Neural cell (in vitro differentiated cells): ENCODE measurements around the gene UHRF2. TPM values are rescaled to one million over a fixed set of nuclear protein-coding genes. Genes with fewer than 3 reads are reported as not detected.
"Not testable (repeated sequence)": the region's sequence is repeated elsewhere in the genome, so short reads cannot be mapped to it uniquely, and the experiment has no call there.

Source experiments
- H2AFZ ChIP-seq: fragments of 200-600, 300-800 bp; sonication (generic), shearing (Covaris generic); 2 replicates; pipeline ENCODE4 v1.6.0; 2014; ENCODE audit warnings: low read depth, mild to moderate bottlenecking, antibody characterized with exemption, low read length, moderate library complexity
- H3F3A ChIP-seq: fragments of 200-600 bp; shearing (Covaris generic); 2 replicates; pipeline ENCODE4 v1.6.1; 2016; ENCODE audit warnings: mild to moderate bottlenecking, moderate library complexity, mixed read lengths, antibody characterized with exemption, low read length; ENCODE audit not compliant: insufficient read depth, poor library complexity, severe bottlenecking
- H3K27ac ChIP-seq: fragments of 200-600, 300-800 bp; sonication (generic), shearing (Covaris generic); 2 replicates; pipeline ENCODE4 v1.5.1; 2014; ENCODE audit warnings: mild to moderate bottlenecking, low read length, moderate library complexity
- H3K27me3 ChIP-seq: fragments of 300-800, 200-600 bp; sonication (generic), shearing (Covaris generic); 2 replicates; pipeline ENCODE4 v1.6.0; 2014; ENCODE audit warnings: mild to moderate bottlenecking, low read depth, low read length, moderate library complexity; ENCODE audit not compliant: insufficient read depth
- H3K36me3 ChIP-seq: fragments of 300-800, 200-600 bp; sonication (generic), shearing (Covaris generic); 2 replicates; pipeline ENCODE4 v1.5.1; 2014; ENCODE audit warnings: mild to moderate bottlenecking, antibody characterized with exemption, low read length, moderate library complexity; ENCODE audit not compliant: insufficient read depth
- H3K4me2 ChIP-seq: fragments of 300-800, 200-600 bp; sonication (generic), shearing (Covaris generic); 2 replicates; pipeline ENCODE4 v1.6.0; 2014; ENCODE audit warnings: mild to moderate bottlenecking, low read length
- H3K4me3 ChIP-seq: fragments of 300-800, 200-600 bp; sonication (generic), shearing (Covaris generic); 2 replicates; pipeline ENCODE4 v1.5.1; 2014; ENCODE audit warnings: mild to moderate bottlenecking, low read length, moderate library complexity
- H3K79me2 ChIP-seq: fragments of 200-600 bp; shearing (Covaris generic); replicated peaks from 2 replicates; pipeline ENCODE4 v1.6.0; 2014; ENCODE audit warnings: mild to moderate bottlenecking, low read length, moderate library complexity; ENCODE audit not compliant: insufficient read depth
- H3K9ac ChIP-seq: fragments of 300-800, 200-600 bp; sonication (generic), shearing (Covaris generic); 2 replicates; pipeline ENCODE4 v1.6.1; 2016; ENCODE audit warnings: mild to moderate bottlenecking, low read length, mixed read lengths
- H3K9me2 ChIP-seq: fragments of 200-600 bp; shearing (Covaris generic); 2 replicates; pipeline ENCODE4 v1.6.1; 2016; ENCODE audit warnings: mild to moderate bottlenecking, low read length, mixed read lengths; ENCODE audit not compliant: insufficient read depth
- H3K9me3 ChIP-seq: fragments of 200-600, 300-800 bp; sonication (generic), shearing (Covaris generic); 2 replicates; pipeline ENCODE4 v1.6.1; 2016; ENCODE audit warnings: mild to moderate bottlenecking, mixed run types, low read length, moderate library complexity, mixed read lengths
- H4K20me1 ChIP-seq: fragments of 200-600 bp; shearing (Covaris generic); 2 replicates; pipeline ENCODE4 v1.6.1; 2016; ENCODE audit warnings: mild to moderate bottlenecking, mixed run types; ENCODE audit not compliant: insufficient read depth
- EP300 ChIP-seq: fragments of 450-650 bp; conservative IDR thresholded peaks from 2 replicates; pipeline ENCODE4 v1.6.1; 2014; ENCODE audit warnings: antibody characterized with exemption, mild to moderate bottlenecking, moderate library complexity; ENCODE audit not compliant: poor library complexity, severe bottlenecking
- EZH2 ChIP-seq: fragments of 200-600, 300-800 bp; shearing (Covaris generic), sonication (generic); IDR thresholded peaks from 2 replicates; pipeline ENCODE4 v1.6.1; 2014; ENCODE audit warnings: antibody characterized with exemption, low read length, borderline replicate concordance, mild to moderate bottlenecking; ENCODE audit not compliant: insufficient read depth, poor library complexity, severe bottlenecking
- MXI1 ChIP-seq: fragments of 450-650 bp; conservative IDR thresholded peaks from 2 replicates; pipeline ENCODE4 v1.6.1; 2014; ENCODE audit warnings: antibody characterized with exemption, mild to moderate bottlenecking; ENCODE audit not compliant: poor library complexity, severe bottlenecking
- POLR2AphosphoS5 ChIP-seq: IDR thresholded peaks from 2 replicates; pipeline ENCODE4 v1.6.1; 2012
- RAD21 ChIP-seq: fragments of 450-650 bp; conservative IDR thresholded peaks from 2 replicates; pipeline ENCODE4 v1.6.1; 2014; ENCODE audit warnings: antibody characterized with exemption, mild to moderate bottlenecking, moderate library complexity
- SMC3 ChIP-seq: fragments of 450-650 bp; conservative IDR thresholded peaks from 2 replicates; pipeline ENCODE4 v1.6.1; 2014; ENCODE audit warnings: antibody characterized with exemption, mild to moderate bottlenecking, moderate library complexity; ENCODE audit not compliant: poor library complexity
- TAF1 ChIP-seq: IDR thresholded peaks from 2 replicates; pipeline ENCODE4 v1.6.1; 2012; ENCODE audit warnings: low read depth
- polyA plus RNA-seq: library from polyadenylated mRNA; depleted of rRNA; stranded (reverse); fragments of >200 nt; gene quantifications from 2 replicates; pipeline ENCODE4 v1.2.3, GENCODE V29; 2014
- TF ChIP-seq, protein P1 (sequence below): fragments of 450-650 bp; IDR thresholded peaks from 2 replicates; pipeline ENCODE4 v1.5.1; 2014; ENCODE audit warnings: antibody characterized with exemption, mild to moderate bottlenecking, moderate library complexity; ENCODE audit not compliant: poor library complexity, severe bottlenecking
- TF ChIP-seq, protein P2 (sequence below): IDR thresholded peaks from 2 replicates; pipeline ENCODE4 v1.6.1; 2012; ENCODE audit warnings: borderline replicate concordance

UHRF2 gene
- polyA plus RNA-seq, 1 donor from 2014 or later = 96.6 TPM

DNA sequence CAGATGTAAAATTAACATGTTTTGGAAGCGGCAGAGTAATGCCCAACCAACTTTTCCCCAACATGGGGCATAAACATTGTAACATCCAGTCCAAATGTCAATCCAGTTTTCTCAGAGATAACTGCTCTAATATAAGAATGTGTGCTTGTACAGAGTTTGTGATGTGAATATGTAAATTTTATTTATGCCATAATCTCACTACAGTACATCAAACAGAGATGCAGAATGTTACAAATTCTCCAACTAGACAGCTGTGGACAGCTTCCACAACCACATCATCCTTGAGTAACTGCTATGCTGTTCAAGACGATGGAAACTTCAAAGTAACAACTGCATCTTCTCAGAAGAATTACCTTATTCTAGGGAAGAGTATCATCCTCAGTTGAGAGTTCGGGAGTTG, 122.6 kb downstream of the UHRF2 start:
- no peak overlapping the region for H3K4me3 ChIP-seq
- H3K9me2 ChIP-seq = no peaks in the 10 kb centered on the region
- H3K27ac ChIP-seq = no peak overlapping the region
- no peaks in the 10 kb centered on the region for H3F3A ChIP-seq
- TF ChIP-seq MXI1 (no peak), RAD21 (no peak), SMC3 (no peak)
- no peaks in the 10 kb centered on the region for H3K36me3 ChIP-seq
- no peaks in the 10 kb centered on the region for H3K27me3 ChIP-seq
- H3K4me2 ChIP-seq = no peak overlapping the region
- H3K9ac ChIP-seq = no peak overlapping the region
- H2AFZ ChIP-seq = no peak overlapping the region
- H4K20me1 ChIP-seq = no peaks in the 10 kb centered on the region
- H3K79me2 ChIP-seq = no peaks in the 10 kb centered on the region
- H3K9me3 ChIP-seq = no peaks in the 10 kb centered on the region

DNA sequence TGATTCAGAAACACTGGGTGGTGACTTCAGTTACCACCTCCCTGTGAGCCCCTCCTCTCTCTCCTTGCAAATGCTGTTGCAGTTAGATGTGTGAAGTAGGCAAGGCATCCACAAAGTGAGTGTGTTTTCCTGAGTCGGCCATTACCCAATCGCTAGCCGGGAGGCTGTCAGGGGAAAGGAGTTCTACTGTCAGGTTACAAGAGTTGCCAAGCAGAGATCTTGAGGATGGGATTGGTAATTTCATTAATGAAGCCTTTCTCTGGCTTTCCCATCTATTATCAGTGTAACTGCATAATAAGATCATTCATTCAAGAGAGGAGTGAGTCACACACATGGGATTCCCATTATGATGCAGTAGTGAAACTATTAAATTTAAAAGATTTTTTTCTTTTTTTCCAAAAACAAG, 125.7 kb downstream of the UHRF2 start:
- H3K4me2 ChIP-seq = no peak overlapping the region
- H3F3A ChIP-seq = no peaks in the 10 kb centered on the region
- H3K36me3 ChIP-seq = no peaks in the 10 kb centered on the region
- TF ChIP-seq EZH2 (no peak), SMC3 (no peak), POLR2AphosphoS5 (no peak), TAF1 (no peak), RAD21 (no peak), MXI1 (no peak), EP300 (no peak)
- TF ChIP-seq, protein P1, sequence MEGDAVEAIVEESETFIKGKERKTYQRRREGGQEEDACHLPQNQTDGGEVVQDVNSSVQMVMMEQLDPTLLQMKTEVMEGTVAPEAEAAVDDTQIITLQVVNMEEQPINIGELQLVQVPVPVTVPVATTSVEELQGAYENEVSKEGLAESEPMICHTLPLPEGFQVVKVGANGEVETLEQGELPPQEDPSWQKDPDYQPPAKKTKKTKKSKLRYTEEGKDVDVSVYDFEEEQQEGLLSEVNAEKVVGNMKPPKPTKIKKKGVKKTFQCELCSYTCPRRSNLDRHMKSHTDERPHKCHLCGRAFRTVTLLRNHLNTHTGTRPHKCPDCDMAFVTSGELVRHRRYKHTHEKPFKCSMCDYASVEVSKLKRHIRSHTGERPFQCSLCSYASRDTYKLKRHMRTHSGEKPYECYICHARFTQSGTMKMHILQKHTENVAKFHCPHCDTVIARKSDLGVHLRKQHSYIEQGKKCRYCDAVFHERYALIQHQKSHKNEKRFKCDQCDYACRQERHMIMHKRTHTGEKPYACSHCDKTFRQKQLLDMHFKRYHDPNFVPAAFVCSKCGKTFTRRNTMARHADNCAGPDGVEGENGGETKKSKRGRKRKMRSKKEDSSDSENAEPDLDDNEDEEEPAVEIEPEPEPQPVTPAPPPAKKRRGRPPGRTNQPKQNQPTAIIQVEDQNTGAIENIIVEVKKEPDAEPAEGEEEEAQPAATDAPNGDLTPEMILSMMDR = no peak
- TF ChIP-seq, protein P2, sequence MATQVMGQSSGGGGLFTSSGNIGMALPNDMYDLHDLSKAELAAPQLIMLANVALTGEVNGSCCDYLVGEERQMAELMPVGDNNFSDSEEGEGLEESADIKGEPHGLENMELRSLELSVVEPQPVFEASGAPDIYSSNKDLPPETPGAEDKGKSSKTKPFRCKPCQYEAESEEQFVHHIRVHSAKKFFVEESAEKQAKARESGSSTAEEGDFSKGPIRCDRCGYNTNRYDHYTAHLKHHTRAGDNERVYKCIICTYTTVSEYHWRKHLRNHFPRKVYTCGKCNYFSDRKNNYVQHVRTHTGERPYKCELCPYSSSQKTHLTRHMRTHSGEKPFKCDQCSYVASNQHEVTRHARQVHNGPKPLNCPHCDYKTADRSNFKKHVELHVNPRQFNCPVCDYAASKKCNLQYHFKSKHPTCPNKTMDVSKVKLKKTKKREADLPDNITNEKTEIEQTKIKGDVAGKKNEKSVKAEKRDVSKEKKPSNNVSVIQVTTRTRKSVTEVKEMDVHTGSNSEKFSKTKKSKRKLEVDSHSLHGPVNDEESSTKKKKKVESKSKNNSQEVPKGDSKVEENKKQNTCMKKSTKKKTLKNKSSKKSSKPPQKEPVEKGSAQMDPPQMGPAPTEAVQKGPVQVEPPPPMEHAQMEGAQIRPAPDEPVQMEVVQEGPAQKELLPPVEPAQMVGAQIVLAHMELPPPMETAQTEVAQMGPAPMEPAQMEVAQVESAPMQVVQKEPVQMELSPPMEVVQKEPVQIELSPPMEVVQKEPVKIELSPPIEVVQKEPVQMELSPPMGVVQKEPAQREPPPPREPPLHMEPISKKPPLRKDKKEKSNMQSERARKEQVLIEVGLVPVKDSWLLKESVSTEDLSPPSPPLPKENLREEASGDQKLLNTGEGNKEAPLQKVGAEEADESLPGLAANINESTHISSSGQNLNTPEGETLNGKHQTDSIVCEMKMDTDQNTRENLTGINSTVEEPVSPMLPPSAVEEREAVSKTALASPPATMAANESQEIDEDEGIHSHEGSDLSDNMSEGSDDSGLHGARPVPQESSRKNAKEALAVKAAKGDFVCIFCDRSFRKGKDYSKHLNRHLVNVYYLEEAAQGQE = no peak
- H3K9me3 ChIP-seq = no peaks in the 10 kb centered on the region
- H4K20me1 ChIP-seq = no peaks in the 10 kb centered on the region
- no peaks in the 10 kb centered on the region for H3K79me2 ChIP-seq
- H3K4me3 ChIP-seq = no peak overlapping the region
- H3K27ac ChIP-seq = no peak overlapping the region
- no peaks in the 10 kb centered on the region for H3K27me3 ChIP-seq
- no peak overlapping the region for H2AFZ ChIP-seq
- no peaks in the 10 kb centered on the region for H3K9me2 ChIP-seq
- H3K9ac ChIP-seq = no peak overlapping the region

DNA sequence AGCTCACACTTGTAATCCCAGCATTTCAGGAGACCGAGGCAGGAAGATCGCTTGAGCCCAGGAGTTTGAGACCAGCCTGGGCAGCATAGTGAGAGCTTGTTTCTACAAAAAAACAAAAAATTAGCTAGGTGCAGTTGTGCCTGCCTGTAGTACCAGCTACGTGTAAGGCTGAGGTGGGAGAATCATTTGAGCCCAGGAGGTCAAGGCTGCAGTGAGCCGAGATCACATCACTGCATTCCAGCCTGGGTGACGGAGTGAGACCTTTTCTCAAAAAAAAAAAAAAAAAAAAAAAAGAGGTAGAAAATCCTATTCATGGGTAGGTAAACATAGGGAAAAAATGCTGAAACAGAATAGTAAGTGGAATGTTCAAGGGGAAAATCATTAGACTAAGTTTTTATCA, 129.6 kb downstream of the UHRF2 start:
- H3K27ac ChIP-seq, H3K36me3 ChIP-seq, H3K9ac ChIP-seq, H3K9me2 ChIP-seq, H4K20me1 ChIP-seq, H3K27me3 ChIP-seq, H3K79me2 ChIP-seq, H3K4me2 ChIP-seq, H2AFZ ChIP-seq, H3F3A ChIP-seq, H3K9me3 ChIP-seq, H3K4me3 ChIP-seq: not testable (repeated sequence)
